HEK293T (cell line): ENCODE data around the gene TTC8.

Experiments
- BHLHE40 ChIP-seq: fragments of 450-650 bp; IDR thresholded peaks from 2 replicates; pipeline ENCODE4 v1.6.1; 2016; ENCODE audit warnings: mild to moderate bottlenecking, moderate library complexity, borderline replicate concordance
- FOXA1 ChIP-seq: fragments of 450-650 bp; IDR thresholded peaks from 2 replicates; pipeline ENCODE4 v1.6.1; 2016; ENCODE audit warnings: mild to moderate bottlenecking
- FOXM1 ChIP-seq: fragments of 450-650 bp; IDR thresholded peaks from 2 replicates; pipeline ENCODE4 v1.6.1; 2017; ENCODE audit warnings: mild to moderate bottlenecking, borderline replicate concordance
- HDGF ChIP-seq: fragments of 450-650 bp; IDR thresholded peaks from 2 replicates; pipeline ENCODE4 v1.6.1; 2017; ENCODE audit warnings: antibody characterized with exemption, borderline replicate concordance
- NFRKB ChIP-seq: fragments of 450-650 bp; IDR thresholded peaks from 2 replicates; pipeline ENCODE4 v1.6.1; 2016; ENCODE audit warnings: mild to moderate bottlenecking, moderate library complexity
- SP1 ChIP-seq: fragments of 450-650 bp; IDR thresholded peaks from 2 replicates; pipeline ENCODE4 v1.6.1; 2017
- SUZ12 ChIP-seq: fragments of 450-650 bp; IDR thresholded peaks from 2 replicates; pipeline ENCODE4 v1.6.1; 2016; ENCODE audit warnings: mild to moderate bottlenecking
- TARDBP ChIP-seq: fragments of 450-650 bp; IDR thresholded peaks from 2 replicates; pipeline ENCODE4 v1.6.1; 2016
- ZNF384 ChIP-seq: fragments of 450-650 bp; IDR thresholded peaks from 2 replicates; pipeline ENCODE4 v1.6.1; 2016
- TF ChIP-seq, protein P1 (sequence below): fragments of 450-650 bp; IDR thresholded peaks from 2 replicates; pipeline ENCODE4 v1.6.1; 2016

- TF ChIP-seq SUZ12, result no peak
- TF ChIP-seq ZNF384, result no peak
- TF ChIP-seq, protein P1, sequence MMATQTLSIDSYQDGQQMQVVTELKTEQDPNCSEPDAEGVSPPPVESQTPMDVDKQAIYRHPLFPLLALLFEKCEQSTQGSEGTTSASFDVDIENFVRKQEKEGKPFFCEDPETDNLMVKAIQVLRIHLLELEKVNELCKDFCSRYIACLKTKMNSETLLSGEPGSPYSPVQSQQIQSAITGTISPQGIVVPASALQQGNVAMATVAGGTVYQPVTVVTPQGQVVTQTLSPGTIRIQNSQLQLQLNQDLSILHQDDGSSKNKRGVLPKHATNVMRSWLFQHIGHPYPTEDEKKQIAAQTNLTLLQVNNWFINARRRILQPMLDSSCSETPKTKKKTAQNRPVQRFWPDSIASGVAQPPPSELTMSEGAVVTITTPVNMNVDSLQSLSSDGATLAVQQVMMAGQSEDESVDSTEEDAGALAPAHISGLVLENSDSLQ, result no peak
- TF ChIP-seq HDGF, result no peak
- TF ChIP-seq FOXA1, result no peak
- no peak for TF ChIP-seq TARDBP
- no peak for TF ChIP-seq NFRKB
- no peak for TF ChIP-seq BHLHE40
- TF ChIP-seq FOXM1, result no peak
- TF ChIP-seq SP1, result no peak
Observed at GRCh38 chr14:88825078-88825458, 617 bp downstream of the TTC8 start.
